ENCODE data around the gene MCTP1.

DNA sequence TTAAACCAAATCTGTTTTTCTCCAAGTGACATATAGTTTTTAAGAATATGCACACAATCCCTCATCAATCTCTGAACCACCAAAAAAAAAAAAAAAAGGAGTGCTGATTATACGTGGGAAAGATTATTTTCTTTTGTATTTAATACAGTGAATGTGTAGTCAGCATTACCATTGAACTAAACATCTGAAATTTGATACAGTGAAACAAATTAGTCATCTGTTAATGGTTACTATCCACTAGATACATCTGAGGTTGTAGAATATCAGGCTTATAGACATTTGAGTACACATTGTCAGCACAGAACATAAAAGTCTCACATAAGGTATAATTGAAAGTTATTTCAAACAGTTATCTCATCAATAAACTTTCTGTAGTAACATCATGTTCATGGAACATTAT lies 579.5 kb downstream of the MCTP1 start:
- TF ChIP-seq, protein P1, sequence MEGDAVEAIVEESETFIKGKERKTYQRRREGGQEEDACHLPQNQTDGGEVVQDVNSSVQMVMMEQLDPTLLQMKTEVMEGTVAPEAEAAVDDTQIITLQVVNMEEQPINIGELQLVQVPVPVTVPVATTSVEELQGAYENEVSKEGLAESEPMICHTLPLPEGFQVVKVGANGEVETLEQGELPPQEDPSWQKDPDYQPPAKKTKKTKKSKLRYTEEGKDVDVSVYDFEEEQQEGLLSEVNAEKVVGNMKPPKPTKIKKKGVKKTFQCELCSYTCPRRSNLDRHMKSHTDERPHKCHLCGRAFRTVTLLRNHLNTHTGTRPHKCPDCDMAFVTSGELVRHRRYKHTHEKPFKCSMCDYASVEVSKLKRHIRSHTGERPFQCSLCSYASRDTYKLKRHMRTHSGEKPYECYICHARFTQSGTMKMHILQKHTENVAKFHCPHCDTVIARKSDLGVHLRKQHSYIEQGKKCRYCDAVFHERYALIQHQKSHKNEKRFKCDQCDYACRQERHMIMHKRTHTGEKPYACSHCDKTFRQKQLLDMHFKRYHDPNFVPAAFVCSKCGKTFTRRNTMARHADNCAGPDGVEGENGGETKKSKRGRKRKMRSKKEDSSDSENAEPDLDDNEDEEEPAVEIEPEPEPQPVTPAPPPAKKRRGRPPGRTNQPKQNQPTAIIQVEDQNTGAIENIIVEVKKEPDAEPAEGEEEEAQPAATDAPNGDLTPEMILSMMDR (IDR thresholded peaks at IDR 0.05) = no peak
- TF ChIP-seq POLR2A (IDR thresholded peaks at IDR 0.05) (no peak), POLR2AphosphoS5 (IDR thresholded peaks at IDR 0.05) (no peak)
